ENCODE data around the gene PADI2.
"Not testable (repeated sequence)": the region's sequence is repeated elsewhere in the genome, so short reads cannot be mapped to it uniquely, and the experiment has no call there.

The PADI2 gene

DNA sequence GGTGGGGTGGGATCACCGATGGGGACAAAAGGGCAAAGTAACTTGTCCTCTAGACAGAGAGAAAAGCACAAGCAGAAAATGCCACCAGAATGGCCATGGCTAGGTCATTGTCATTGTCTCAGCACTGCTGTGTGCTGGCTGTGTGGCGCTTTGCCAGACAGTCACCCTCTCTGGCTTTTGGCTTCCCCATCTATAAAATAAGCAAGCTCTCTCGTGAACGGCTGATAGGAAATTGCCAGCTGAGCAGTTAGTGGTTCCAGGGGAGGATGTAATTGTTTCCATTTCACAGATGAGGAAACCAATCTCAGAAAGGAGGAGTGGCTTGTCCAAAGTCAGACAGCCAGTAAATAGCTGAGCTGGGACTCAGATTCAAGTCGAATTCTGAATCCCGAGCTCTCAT is 32.5 kb downstream of the PADI2 start:
- DNase-seq (ENCODE audit: extremely low read depth in 1 of 2, low read depth in 1 of 2), result no peak

DNA sequence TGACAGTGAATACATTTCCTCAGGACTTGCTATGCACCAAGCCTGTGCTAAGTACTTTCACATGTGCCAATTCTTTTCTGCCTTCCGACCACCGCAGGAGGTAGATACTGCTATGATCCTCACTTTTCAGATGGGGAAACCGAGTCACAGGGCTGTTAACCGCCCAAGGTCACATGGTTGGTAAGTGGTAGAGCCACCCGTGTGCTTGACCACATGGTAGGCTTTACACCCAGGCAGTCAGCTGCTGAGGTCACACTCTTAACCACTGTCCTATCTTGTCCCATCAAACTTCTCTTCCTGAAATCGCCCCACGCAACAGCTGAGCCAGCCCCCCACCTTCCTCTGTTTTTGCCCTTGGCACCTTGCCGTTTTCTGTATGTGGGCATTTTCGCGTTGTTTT is 34.5 kb downstream of the PADI2 start:
- DNase-seq (ENCODE audit: extremely low read depth in 1 of 2, low read depth in 1 of 2), result no peak

DNA sequence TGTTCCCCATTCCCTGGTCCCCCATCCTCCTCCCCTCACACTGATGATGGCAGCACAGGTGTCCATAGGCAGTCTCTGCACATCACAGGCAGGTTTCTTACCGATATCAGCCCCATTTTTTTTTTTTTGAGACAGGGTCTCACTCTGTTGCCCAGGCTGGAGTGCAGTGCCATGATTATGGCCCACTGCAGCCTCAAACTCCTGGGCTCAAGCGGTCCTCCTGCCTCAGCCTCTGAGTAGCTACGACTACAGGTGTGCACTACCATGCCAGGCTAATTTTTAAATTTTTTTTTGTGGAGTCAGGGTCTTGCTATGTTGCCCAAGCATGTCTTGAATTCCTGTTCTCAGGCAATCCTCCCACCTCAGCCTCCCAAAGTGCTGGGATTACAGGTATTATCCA is 36.5 kb downstream of the PADI2 start:
- DNase-seq (ENCODE audit: extremely low read depth in 1 of 2, low read depth in 1 of 2), result no peak

DNA sequence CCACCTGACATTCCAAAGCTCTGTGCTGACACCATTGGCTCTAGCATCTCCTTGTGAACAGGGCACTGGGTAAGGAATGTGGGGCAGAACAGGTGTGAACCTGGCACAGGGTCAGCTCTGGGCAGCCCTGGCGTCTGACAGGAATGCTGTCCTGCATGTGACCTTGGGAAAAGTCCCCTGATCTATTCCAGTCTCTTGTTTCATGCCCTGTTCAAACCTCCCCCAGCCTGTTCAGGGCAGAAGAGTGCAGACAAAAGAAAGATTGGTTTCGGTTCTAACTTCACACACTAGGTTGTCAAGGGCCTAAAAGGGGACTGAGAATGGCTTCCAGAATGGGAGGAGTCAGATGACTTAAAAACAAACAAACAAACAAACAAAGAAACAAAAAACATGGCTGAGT is 37.8 kb downstream of the PADI2 start:
- no peak for DNase-seq (ENCODE audit: extremely low read depth in 1 of 2, low read depth in 1 of 2)

DNA sequence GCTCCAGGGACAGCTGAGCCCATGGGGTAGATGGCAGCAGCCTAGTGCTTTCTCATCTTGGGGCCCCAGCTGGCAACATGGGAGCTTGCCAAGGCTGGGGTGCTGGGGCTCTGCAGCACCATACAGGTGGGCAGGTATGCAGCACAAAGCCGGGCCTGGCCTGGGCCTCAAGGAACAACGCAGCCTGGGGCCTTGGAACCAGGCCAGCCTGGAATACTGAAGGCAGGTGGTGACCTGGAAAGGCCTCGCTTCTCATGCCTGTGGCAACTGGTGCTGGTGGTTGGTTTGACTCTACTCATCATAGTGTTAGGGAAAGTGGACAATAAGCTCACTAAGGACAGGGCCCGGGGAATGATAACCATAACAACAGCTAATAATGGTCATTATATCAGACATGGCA is 38.4 kb downstream of the PADI2 start:
- no peak for DNase-seq (ENCODE audit: extremely low read depth in 1 of 2, low read depth in 1 of 2)

DNA sequence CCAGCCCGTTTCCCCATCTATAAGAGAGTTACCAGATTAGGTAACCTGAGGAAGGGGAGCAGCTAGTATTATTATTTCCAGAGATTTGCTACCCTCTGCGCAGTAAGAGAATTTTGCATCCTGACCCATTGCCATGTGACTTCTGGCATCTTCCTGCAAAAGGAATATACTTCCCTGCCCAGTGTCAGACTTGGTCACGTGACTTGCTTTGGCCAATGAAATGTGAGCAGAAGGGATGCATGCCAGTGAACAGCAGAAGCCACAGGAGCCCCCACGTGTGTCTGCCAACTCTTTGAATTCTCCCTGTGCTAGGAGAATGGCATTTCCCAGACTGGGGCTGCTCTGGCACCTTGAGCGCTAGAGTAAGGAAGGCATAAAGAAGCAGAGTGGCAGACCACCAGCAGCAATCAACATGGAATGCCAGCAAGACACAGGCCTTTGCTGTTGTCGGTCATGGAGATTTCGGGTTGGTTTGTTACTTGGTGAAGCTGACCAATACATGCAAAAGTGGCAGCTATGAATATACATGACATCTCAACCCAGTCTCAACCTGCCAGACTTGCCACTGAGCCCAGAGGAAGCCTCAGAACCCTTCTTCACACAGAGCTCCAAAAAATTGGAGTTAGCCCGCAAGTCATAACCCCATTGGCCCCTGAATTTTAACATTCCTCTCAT is 39.0 kb downstream of the PADI2 start:
- no peak for DNase-seq (ENCODE audit: extremely low read depth in 1 of 2, low read depth in 1 of 2)

DNA sequence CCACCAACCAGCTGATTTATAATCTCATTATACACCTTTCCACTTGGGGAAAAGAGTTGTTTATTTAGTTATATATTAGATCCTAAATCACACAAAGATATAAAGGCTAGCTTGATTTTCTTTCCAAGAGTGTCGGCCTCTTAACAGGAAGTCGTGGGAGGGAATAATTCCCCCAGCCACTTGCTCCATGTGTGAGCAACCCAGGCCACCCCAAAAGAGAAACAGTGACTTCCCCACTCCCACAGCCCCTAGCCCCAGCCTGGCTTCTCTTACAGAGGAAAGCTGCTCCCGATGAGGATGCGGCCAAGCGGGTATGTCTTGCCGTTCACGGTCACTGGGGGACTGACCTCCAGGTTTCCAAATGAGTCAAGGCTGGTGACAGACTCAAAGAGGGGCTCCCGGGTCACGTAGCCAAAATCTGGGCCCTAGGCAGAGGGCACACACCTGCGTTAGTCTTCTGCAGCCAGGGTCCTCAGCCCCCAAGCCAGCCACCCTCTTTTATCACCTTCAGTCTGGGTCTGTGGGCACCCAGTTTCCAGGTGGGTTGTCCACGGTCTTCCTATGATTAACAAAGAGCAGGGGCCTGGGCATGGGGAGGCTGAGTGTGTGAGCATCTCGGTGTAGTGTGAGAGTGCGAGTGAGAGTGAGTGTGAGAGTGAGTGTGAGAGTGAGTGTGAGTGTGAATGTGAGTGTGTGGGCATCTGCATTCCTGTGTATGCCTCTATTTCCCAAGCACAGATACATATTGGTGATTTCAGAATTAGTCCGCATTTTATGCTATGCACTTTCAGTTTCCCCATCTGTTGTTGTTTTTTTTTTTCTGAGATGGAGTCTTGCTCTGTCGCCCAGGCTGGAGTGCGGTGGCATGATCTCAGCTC is 40.0 kb downstream of the PADI2 start:
- DNase-seq (ENCODE audit: extremely low read depth in 1 of 2, low read depth in 1 of 2), result no peak

DNA sequence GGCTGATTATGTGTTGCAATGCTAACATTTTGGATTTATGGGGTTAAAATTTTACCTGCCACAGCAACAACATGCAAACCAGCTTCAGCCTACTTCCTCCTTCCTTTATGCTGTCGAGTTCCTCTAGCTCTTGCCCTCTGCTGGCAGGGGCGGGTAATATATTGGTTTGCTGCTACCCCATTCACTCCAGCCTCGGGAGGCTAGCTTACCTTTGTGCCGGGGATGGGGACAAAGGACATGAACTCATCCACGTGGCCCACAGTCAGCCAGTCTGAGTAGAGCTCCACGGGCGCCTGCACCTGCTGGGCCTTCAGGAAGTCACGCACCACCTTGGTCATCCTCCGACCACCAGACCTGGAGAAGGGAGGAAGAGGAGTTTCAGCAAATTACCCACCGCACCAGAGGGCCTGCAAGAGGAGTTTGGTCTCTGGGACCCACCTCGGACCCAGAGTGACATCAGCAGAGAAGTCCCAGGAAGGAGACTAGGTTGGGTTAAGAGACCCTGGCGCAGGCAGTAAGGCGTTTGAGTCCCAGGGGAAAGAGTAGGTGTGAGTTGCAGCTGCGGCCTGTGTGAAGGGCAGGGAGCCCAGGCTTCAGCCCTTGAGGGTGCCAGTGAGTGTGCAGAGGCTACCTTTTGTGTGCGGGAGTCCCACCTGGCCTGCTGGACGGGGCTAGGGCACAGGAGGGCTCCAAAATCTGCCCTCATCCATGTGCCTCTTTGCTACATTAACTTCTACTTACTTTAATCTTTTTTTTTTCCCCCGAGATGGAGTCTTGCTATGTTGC is 43.6 kb downstream of the PADI2 start:
- no peak for DNase-seq (ENCODE audit: extremely low read depth in 1 of 2, low read depth in 1 of 2)

DNA sequence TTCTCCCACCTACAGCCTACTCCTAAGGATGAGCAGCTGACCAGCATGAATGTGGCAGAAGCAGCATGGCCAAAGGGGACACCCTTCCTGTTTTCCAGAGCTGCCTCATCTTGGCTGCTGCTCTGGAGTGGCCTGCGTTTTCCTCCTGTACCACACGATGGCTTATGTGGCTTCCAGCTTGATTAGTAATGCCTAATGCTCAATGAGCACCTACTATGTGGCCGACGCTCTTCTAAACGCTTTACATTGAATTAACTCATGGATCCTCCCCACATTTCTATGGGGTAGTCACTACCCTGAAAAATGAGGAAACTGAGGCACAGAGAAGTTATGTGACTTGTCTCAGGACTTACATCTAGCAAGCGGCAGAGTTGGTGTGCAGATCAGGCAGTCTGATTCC is 47.5 kb downstream of the PADI2 start:
- DNase-seq (ENCODE audit: extremely low read depth in 1 of 2, low read depth in 1 of 2), result no peak

DNA sequence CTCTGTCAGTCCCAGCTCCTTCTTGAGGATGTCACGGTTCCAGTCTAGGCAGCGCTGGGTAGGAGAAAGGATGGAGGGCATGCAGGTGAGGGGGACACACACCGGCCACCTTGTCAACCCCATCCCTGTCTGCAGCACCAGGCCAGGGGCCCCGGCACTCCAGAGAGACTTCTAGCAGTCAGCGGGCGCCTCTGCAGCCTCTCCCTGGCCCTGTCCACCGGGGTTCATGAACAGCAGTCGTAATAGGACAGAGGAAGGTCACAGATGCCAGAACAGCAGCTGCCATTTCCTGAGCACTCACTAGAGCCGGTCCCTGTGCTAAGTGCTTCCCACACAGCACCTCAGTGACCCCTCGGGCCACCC is 49.1 kb downstream of the PADI2 start:
- DNase-seq (ENCODE audit: extremely low read depth in 1 of 2, low read depth in 1 of 2), result no peak

DNA sequence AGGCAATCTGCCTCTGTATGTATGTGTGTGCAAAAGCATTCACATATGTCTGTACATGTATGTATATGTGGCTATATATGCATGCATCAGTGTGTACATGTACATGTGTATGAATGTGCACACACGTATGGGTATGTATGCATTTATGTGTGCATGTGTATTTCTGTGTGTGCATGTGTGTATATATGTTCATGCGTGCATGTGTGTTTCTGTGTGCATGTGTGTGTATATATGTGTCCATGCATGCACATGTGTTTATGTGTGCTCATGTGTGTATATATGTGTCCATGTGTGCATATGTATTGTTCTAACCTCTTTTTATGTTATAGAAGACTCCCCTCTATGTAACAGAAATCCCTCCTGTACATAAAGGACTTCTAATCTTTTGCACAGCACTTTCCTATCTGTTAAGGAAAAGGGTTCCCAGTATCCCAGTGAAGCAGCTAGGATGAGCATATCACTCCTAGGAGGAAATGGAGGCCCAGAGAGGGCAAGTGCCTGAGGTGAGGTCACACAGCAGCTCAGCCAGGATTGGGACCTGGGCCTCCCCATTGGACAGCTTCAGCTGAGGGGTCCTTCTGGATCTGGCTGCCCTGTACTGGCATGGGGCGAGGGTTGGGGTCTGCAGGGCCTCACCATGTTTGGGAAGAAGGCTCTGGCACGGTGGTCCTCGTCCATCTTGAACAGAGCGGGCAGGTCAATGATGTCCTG is 49.6 kb downstream of the PADI2 start:
- DNase-seq (ENCODE audit: extremely low read depth in 1 of 2, low read depth in 1 of 2), result no peak

DNA sequence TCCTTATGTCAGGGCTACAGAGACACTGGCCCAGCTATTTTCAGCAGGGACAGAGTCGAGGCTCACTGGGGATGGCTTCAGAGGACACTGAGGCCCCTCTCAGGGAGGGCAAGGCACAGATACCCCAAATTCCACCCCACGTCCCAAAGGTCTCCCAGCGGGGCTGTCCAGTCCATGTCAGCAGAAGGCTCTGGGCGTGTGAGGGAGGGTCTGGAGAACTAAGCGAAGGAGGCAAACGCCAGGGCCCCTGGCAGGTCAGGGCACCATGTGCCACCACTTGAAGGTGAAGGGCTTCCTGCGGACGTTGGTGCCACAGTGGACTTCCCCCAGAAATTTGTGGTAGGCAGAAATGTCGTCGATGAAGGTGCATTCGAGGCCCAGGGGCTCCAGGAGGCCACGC is 50.5 kb downstream of the PADI2 start:
- DNase-seq (ENCODE audit: extremely low read depth in 1 of 2, low read depth in 1 of 2), result no peak

DNA sequence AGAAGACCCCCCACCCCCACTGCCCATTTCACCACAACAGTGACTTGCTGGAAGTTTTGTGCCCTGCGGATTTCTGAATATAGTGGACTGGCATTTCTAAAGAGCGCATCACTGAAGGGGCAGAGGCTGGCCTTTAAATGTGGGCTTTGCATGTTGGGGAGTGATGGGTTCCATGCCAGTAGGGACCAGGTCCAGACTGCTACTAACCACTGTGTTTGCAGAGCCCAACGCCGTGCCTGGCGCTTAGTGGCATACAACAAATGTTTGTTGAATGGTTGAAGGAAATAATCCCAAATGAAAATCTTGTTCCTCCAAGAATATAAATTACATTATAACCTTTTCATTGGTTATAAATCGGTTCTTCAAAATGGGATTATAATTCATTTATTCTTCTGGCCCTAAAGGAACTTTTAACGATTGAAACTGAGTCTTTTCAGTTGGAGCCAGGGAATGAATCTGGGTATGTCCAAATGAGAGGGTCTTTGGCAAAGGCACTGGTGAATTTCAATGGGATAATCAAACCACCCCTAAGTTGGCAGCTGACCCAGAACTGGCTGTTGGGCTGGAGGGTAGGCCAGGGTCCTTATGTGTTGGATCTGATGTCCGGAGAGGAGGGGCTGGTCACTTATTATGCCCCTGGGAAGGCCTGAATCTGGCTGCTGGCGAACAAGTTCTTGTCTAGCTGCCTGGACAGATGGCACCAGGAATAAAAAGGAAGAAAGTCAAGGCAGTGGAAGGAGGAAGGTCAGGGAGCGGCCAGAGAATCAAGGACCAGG is 51.6 kb downstream of the PADI2 start:
- no peak for DNase-seq (ENCODE audit: extremely low read depth in 1 of 2, low read depth in 1 of 2)

DNA sequence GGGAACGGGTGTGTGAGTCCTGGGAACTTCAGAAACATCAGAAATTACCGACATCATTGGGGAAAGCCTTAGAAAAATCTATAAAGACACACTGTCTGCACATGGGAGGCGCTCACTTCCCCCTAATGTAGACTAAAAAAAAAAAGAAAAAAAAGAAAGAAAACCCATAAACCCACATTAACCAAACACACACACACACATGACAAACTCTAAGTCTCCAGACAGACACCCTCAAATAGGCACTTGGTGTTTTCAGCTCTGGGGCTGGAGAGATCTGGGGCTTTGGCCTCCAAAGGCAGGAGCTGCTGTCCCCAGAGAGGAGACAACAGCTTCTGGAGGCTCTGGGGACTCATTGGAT is 52.2 kb downstream of the PADI2 start:
- DNase-seq (ENCODE audit: extremely low read depth in 1 of 2, low read depth in 1 of 2), result no peak

DNA sequence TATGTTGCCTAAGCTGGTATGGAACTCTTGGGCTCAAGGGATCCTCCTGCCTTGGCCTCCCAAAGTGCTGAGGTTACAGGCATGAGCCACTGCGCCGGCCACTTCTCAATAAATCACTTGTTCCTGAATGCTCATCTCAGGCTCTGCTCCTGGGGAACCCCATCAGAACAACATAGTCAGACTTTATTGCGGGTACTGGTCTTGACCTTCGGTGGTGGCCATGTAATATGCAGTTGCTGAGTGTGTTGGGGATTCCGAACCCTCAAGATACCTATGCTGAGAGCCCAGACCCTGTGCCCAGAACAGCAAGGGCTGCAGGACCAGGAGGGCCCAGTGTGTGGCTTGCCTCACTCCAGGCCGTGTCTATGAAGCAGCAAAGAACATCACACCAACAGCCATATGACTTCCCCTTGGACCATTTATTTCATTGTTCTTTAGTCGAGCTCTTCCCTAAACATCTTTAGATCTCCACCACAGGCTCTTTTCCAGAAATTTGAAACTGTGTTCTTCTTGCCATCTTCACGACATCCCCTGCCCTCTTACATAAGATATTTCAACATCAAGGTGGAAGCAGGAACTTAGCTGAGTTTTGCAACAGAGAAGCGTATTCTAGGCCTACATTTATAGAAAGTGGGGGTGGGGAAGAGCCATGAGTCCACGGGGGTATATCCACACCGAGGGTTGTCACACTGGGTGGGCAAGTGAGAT is 52.7 kb downstream of the PADI2 start:
- DNase-seq (ENCODE audit: extremely low read depth in 1 of 2, low read depth in 1 of 2), result no peak

DNA sequence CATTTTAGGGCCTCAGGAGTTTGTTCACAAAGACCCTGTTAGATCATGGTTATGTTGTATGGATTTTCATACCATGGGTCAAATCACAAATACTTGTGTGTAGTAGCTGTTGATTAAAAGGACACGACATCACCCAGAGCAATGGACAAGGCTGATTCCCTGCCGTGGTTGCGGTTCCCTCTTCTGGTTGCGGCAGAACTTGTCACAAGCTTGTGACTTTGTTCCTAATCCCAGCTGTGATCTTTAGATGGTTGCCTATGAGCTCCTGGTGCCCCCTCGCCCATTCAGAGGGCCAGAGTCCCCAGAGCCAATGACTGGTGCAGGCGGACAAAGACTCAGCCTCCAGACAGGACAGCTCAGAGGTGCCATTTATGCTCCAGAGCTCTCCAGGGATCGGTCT is 53.6 kb downstream of the PADI2 start:
- DNase-seq (ENCODE audit: extremely low read depth in 1 of 2, low read depth in 1 of 2), result no peak

DNA sequence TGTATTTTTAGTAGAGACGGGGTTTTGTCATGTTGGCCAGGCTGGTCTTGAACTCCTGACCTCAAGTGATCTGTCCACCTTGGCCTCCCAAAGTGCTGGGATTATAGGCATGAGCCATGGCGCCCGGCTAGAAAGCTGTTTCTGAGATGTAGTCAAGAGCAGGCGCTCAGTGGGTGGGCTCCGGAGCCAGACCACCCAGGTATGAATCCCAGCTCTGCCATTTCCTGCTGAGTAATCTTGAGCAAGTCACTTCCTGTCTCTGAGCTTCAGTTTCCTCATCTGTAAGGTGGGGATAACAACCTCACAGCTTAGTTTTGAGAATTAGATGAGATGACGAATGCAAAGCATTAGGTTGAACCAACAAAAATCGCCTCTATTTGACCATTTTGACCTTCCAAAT is 56.5 kb downstream of the PADI2 start:
- not testable (repeated sequence) for DNase-seq (ENCODE audit: extremely low read depth in 1 of 2, low read depth in 1 of 2)

DNA sequence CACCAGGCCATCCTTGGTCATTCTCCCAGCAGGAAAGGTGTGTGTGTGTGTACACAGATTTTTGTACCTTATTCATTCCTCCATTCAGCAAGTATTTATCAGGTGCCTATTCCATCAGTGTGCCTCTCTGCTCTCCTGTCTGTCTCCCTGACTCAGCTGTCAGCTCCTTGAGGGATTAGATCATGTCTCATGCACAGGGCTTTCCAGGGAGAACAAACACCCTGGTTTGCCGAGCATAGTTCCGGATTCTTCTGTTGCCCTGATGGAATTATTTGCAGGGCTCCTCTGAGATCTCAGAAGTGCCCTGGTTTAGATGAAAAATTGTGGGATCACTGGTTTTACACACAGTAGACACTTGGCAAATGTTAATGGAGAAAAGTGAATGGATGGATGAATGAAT is 57.4 kb downstream of the PADI2 start:
- no peak for DNase-seq (ENCODE audit: extremely low read depth in 1 of 2, low read depth in 1 of 2)

DNA sequence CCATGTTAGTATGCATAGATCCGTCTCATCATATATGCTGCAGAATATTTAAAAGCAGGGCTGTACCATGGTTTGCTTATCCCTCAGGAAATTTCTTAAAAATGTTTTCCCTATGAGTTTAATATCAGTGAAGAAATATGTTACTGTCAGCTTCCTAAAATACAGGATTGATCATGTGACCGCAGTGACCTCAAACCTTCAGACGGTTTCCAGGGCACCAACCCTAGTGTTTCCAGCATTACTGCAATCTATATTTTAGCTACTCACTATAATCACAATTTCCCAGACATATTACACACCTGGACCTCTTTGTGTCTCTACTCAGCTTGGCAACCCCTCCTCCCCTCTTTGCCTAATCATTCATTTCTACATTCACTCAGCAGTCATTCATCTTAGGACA is 57.8 kb downstream of the PADI2 start:
- no peak for DNase-seq (ENCODE audit: extremely low read depth in 1 of 2, low read depth in 1 of 2)

DNA sequence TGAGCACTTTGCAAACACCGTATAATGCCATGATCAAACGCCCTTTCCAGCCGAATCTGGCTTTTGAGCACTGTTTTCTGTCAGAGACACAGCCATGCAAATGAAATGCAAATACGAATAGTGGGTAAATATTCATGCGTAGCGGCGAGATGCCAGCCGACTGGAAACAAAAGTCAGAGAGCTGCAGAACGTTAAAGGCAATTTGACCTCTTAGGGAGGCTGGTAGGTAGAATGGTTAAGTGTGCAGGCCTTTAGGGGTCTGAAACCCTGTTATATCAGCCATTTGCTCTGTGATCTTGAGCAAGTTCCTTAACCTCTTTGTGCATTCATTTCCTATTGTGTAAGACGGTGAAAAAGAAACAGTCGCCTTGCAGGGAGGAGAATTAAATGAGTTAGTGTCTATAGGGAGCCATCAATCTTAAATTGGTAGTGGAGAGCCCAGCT is 58.9 kb downstream of the PADI2 start:
- no peak for DNase-seq (ENCODE audit: extremely low read depth in 1 of 2, low read depth in 1 of 2)

Measured in activated CD8-positive, alpha-beta memory T cell treated with anti-CD3 and anti-CD28 coated beads for 1 hour (primary cell).